Measurements from ENCODE around the gene RNASE13. TPM values are rescaled to one million over a fixed set of nuclear protein-coding genes. Genes with fewer than 3 reads are reported as not detected.

The RNASE13 gene
- total RNA-seq, result not detected in 2 replicates

GRCh38 chr14:21034707-21035106 is at the start of gene RNASE13:
RNASE13 (minus strand) TSS chr14:21034807; CDS start chr14:21034288, 519 bp downstream.
- H3K27ac Mint-ChIP-seq, result no peak within 1 kb of the TSS
- intact Hi-C loops (cut with micrococcal nuclease), result no loop called here
- no peaks in the 10 kb centered on the region for H3K9me3 Mint-ChIP-seq
- no peaks in the 10 kb centered on the region for H3K4me1 Mint-ChIP-seq
- POLR2A ChIA-PET, result no interaction called here
- no peak for TF ChIP-seq CTCF (IDR thresholded peaks at IDR 0.05)
- DNase-seq, result no peak
- no peak for ATAC-seq (ENCODE audit: low read depth)
- no peak within 1 kb of the TSS for H3K4me3 Mint-ChIP-seq
- H3K27me3 Mint-ChIP-seq, result peaks cover 12% of the 10 kb centered on the region
- no peaks in the 10 kb centered on the region for H3K36me3 Mint-ChIP-seq (ENCODE audit: low read depth)
- CTCF ChIA-PET, result interaction anchor here (1.0 to 3.8 kb wide), 3 partner anchors 15 to 20 kb away, joined by 3 to 21 read pairs (median 19); no protein-coding TSS in a partner anchor

- no peak for ATAC-seq (ENCODE audit: low read depth)
- no peak overlapping the region for H3K4me3 Mint-ChIP-seq
- H3K36me3 Mint-ChIP-seq (ENCODE audit: low read depth), result no peaks in the 10 kb centered on the region
- H3K27ac Mint-ChIP-seq, result no peak overlapping the region
- intact Hi-C loops (cut with micrococcal nuclease), result no loop called here
- CTCF ChIA-PET, result interaction anchor here (1.8 kb wide), 1 partner anchor 8 kb away, joined by 7 read pairs; no protein-coding TSS in a partner anchor
- no peak for TF ChIP-seq CTCF (IDR thresholded peaks at IDR 0.05)
- POLR2A ChIA-PET, result interaction anchor here (0.5 kb wide), 1 partner anchor 1798 kb away, joined by 6 read pairs; no protein-coding TSS in a partner anchor
- DNase-seq, result no peak
- peaks cover 2% of the 10 kb centered on the region for H3K27me3 Mint-ChIP-seq
- H3K9me3 Mint-ChIP-seq, result no peaks in the 10 kb centered on the region
- H3K4me1 Mint-ChIP-seq, result peaks cover 17% of the 10 kb centered on the region
Observed at GRCh38 chr14:21084396-21084795, 49.8 kb upstream of the RNASE13 start.

- ATAC-seq (ENCODE audit: low read depth) (no peak), DNase-seq (no peak)
- TF ChIP-seq CTCF (IDR thresholded peaks at IDR 0.05), result no peak
- Mint-ChIP-seq H3K27ac (no peak overlapping the region), H3K4me3 (no peak overlapping the region), H3K27me3 (peaks cover 2% of the 10 kb centered on the region), H3K36me3 (ENCODE audit: low read depth) (no peaks in the 10 kb centered on the region), H3K9me3 (no peaks in the 10 kb centered on the region), H3K4me1 (peaks cover 15% of the 10 kb centered on the region)
- POLR2A ChIA-PET, result interaction anchor here (0.5 kb wide), 1 partner anchor 1799 kb away, joined by 6 read pairs; no protein-coding TSS in a partner anchor
- CTCF ChIA-PET, result interaction anchor here (1.4 to 1.8 kb wide), 2 partner anchors 9 to 15 kb away, joined by 4 to 7 read pairs; no protein-coding TSS in a partner anchor
- intact Hi-C loops (cut with micrococcal nuclease), result no loop called here
Observed at GRCh38 chr14:21083565-21084325, 49.1 kb upstream of the RNASE13 start.

GRCh38 chr14:21081521-21082142 is 47.0 kb upstream of the RNASE13 start:
- no peak for TF ChIP-seq CTCF (IDR thresholded peaks at IDR 0.05)
- H3K4me1 Mint-ChIP-seq, result peaks cover 2% of the 10 kb centered on the region
- no peak overlapping the region for H3K27ac Mint-ChIP-seq
- POLR2A ChIA-PET, result no interaction called here
- intact Hi-C loops (cut with micrococcal nuclease), result no loop called here
- no peak for DNase-seq
- no peaks in the 10 kb centered on the region for H3K9me3 Mint-ChIP-seq
- ATAC-seq (ENCODE audit: low read depth), result no peak
- H3K4me3 Mint-ChIP-seq, result no peak overlapping the region
- H3K27me3 Mint-ChIP-seq, result peaks cover 2% of the 10 kb centered on the region
- CTCF ChIA-PET, result interaction anchor here (0.9 kb wide), 1 partner anchor 14 kb away, joined by 3 read pairs; no protein-coding TSS in a partner anchor
- H3K36me3 Mint-ChIP-seq (ENCODE audit: low read depth), result no peaks in the 10 kb centered on the region

GRCh38 chr14:21078726-21079125 is 44.1 kb upstream of the RNASE13 start:
- Mint-ChIP-seq H3K27ac (no peak overlapping the region), H3K9me3 (no peaks in the 10 kb centered on the region), H3K4me1 (no peaks in the 10 kb centered on the region), H3K36me3 (ENCODE audit: low read depth) (no peaks in the 10 kb centered on the region), H3K27me3 (peaks cover 2% of the 10 kb centered on the region), H3K4me3 (no peak overlapping the region)
- intact Hi-C loops (cut with micrococcal nuclease), result loop anchor here (10.0 kb wide), 1 partner anchor 444 kb away; no protein-coding TSS in a partner anchor
- ATAC-seq (ENCODE audit: low read depth) (no peak), DNase-seq (no peak)
- TF ChIP-seq CTCF (IDR thresholded peaks at IDR 0.05), result no peak
- ChIA-PET POLR2A (no interaction called here), CTCF (interaction anchor here (1.4 kb wide), 1 partner anchor 10 kb away, joined by 3 read pairs; no protein-coding TSS in a partner anchor)

Data from activated B cell treated with CpG ODN at 0.5 μM for 24 hours (primary cell).